Lower leg skin (tissue), 3 donors: Measurements from ENCODE around the gene ACP1.

Experiments
- CTCF ChIP-seq, 3 donors: fragments of 450-650 bp; IDR thresholded peaks; one replicate each; pipeline ENCODE4 v1.5.1; 2016; ENCODE audit warnings: antibody characterized with exemption in 3 of 3, mild to moderate bottlenecking in 3 of 3, moderate library complexity in 2 of 3
- POLR2A ChIP-seq, 2 donors: fragments of 450-650 bp; IDR thresholded peaks; one replicate each; pipeline ENCODE4 v1.6.1; 2016 to 2017; ENCODE audit warnings: antibody characterized with exemption in 2 of 2, mild to moderate bottlenecking in 1 of 2, moderate library complexity in 1 of 2

- TF ChIP-seq CTCF (IDR thresholded peaks at IDR 0.05): no peak
- TF ChIP-seq POLR2A (IDR thresholded peaks at IDR 0.05): no peak
These were observed 46.2 kb downstream of the ACP1 start for GRCh38 chr2:310994-311393.
